Mesenteric fat pad (tissue), 1 donor: Measurements from ENCODE around the gene SSTR4. TPM values are rescaled to one million over a fixed set of nuclear protein-coding genes. Genes with fewer than 3 reads are reported as not detected.

Experiments used
- DNase-seq: peaks from one replicate; pipeline ENCODE4 v3.0.0-alpha.2; 2020; ENCODE audit warnings: low spot score
- total RNA-seq: library from RNA; stranded (reverse); fragmentation: NEBNext Ultra II Directional; extraction: Animal tissue kit (Norgen Biotek cat#: 25700); gene quantifications from one replicate; pipeline ENCODE4 v1.2.1, GENCODE V29; 2021
- donor health status: DM: yes; HTN: yes; CAD: no.

The SSTR4 gene
- total RNA-seq, 1 donor from 2014 or later, result not detected

- no peak for DNase-seq
These were observed 50.4 kb downstream of the SSTR4 start for GRCh38 chr20:23085436-23086055.

- DNase-seq, result no peak
These were observed 51.0 kb downstream of the SSTR4 start, which contains the start of gene CD93 for GRCh38 chr20:23086056-23086566. Gene CD93 (minus strand): TSS chr20:23086324. CDS start chr20:23086192, 132 bp downstream.

- no peak for DNase-seq
These were observed 51.9 kb downstream of the SSTR4 start for GRCh38 chr20:23086931-23087411.

- DNase-seq, result no peak
These were observed 52.6 kb downstream of the SSTR4 start for GRCh38 chr20:23087587-23088251.

Other genes with a start within 250 kb of the SSTR4 start
- 49.6 TPM for gene THBD, start 14.4 kb downstream of the SSTR4 start, total RNA-seq
- 105 TPM for gene CD93, start 51.0 kb downstream of the SSTR4 start, total RNA-seq